Measurements from ENCODE around the gene MRM1.

DNA sequence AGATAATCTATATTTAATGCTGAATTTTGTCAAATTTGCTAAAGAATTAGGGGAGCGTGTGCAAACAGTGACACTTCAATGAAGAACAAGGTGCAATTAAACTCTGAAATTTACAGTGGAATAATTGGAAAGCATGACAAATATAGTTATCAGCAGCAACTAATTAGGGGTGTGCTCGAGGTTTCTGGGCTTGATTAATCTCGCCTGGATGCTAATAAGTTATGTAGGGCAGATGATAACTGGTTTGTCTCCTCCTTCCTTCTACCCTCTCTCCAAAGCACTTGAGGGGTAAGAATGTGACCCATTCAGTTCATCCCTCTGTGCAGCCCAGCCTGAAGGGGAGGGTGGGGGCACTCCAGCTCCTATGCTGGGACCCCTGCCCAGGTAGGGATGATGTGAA lies 21.9 kb downstream of the MRM1 start:
- TF ChIP-seq, protein P1, sequence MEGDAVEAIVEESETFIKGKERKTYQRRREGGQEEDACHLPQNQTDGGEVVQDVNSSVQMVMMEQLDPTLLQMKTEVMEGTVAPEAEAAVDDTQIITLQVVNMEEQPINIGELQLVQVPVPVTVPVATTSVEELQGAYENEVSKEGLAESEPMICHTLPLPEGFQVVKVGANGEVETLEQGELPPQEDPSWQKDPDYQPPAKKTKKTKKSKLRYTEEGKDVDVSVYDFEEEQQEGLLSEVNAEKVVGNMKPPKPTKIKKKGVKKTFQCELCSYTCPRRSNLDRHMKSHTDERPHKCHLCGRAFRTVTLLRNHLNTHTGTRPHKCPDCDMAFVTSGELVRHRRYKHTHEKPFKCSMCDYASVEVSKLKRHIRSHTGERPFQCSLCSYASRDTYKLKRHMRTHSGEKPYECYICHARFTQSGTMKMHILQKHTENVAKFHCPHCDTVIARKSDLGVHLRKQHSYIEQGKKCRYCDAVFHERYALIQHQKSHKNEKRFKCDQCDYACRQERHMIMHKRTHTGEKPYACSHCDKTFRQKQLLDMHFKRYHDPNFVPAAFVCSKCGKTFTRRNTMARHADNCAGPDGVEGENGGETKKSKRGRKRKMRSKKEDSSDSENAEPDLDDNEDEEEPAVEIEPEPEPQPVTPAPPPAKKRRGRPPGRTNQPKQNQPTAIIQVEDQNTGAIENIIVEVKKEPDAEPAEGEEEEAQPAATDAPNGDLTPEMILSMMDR (IDR thresholded peaks at IDR 0.05), result no peak
- TF ChIP-seq POLR2A (IDR thresholded peaks at IDR 0.05), result no peak
- TF ChIP-seq POLR2AphosphoS5 (IDR thresholded peaks at IDR 0.05; ENCODE audit: insufficient read depth in 1 of 2, low read depth in 1 of 2), result no peak

Measured in vagina (tissue), 2 donors.